SK-N-MC (cell line): Measurements from ENCODE around the gene GBX2.

Experiments used
- EZH2 ChIP-seq: fragments of 200-600 bp; sonication (generic); IDR thresholded peaks from one replicate; pipeline ENCODE4 v1.6.1; 2017; ENCODE audit warnings: antibody characterized with exemption
- FOXP2 ChIP-seq: optimal IDR thresholded peaks from 2 replicates; pipeline ENCODE3; 2011; ENCODE audit warnings: mild to moderate bottlenecking, moderate library complexity; ENCODE audit not compliant: insufficient read depth; ENCODE audit errors: extremely low read length, control extremely low read depth
- POLR2AphosphoS5 ChIP-seq: IDR thresholded peaks from 2 replicates; pipeline ENCODE4 v1.6.1; 2012; ENCODE audit warnings: mild to moderate bottlenecking, low read depth, low read length, borderline replicate concordance

- TF ChIP-seq EZH2 (no peak), POLR2AphosphoS5 (no peak), FOXP2 (no peak)
Observed at GRCh38 chr2:236173036-236173728, 5.0 kb upstream of the GBX2 start.
